ENCODE data around the gene CDH4.

CDH4 gene

DNA sequence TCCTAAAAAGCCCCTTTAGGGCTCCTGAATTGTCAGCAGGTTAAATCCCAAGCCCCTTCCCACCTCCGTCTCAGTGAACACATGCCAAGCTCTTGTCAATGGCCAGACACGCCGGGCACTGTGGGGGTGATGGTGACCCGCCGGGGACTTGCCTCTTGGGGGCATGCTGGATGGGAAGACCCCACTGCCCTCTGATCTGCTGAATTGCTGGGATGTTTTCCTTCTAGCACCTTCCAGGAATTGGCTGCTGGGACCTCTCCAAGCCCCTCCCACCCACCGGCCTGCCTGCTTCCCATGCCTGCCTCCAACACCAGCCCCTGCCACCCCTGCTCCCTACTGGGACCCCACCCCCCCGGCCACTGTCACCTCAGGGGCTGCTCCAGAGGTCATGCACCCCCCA, 345.9 kb downstream of the CDH4 start:
- H3K4me1 ChIP-seq (ENCODE audit: insufficient read depth, low read length) = no peaks in the 10 kb centered on the region
- TF ChIP-seq CTCF (IDR thresholded peaks at IDR 0.05; ENCODE audit: borderline replicate concordance, extremely low read depth, low read length, poor library complexity, severe bottlenecking) (no peak), EZH2 (IDR thresholded peaks at IDR 0.05; ENCODE audit: borderline replicate concordance, low read depth, low read length, severe bottlenecking) (no peak)
- no peaks in the 10 kb centered on the region for H3K36me3 ChIP-seq (ENCODE audit: insufficient read depth, low read length)
- peaks cover 9% of the 10 kb centered on the region for H3K9me3 ChIP-seq (ENCODE audit: insufficient read depth, low read length, severe bottlenecking)
- DNase-seq (no peak), ATAC-seq (ENCODE audit: insufficient read depth, low read depth) (no peak)
- no peaks in the 10 kb centered on the region for H3K27me3 ChIP-seq (ENCODE audit: insufficient read depth, low read length, poor library complexity)
- no peak overlapping the region for H3K4me3 ChIP-seq (ENCODE audit: low read depth in 1 of 2, low read length in 2 of 2)
- no peak overlapping the region for H3K9ac ChIP-seq (ENCODE audit: low read depth, low read length)
- H4K20me1 ChIP-seq (ENCODE audit: insufficient read depth, low read length) = no peaks in the 10 kb centered on the region
- H3K79me2 ChIP-seq (ENCODE audit: insufficient read depth, low read length) = no peaks in the 10 kb centered on the region
- H3K4me2 ChIP-seq (ENCODE audit: insufficient read depth, low read length) = no peak overlapping the region
- no peak overlapping the region for H3K27ac ChIP-seq (ENCODE audit: low read length)
- H2AFZ ChIP-seq (ENCODE audit: low read depth, low read length) = no peak overlapping the region

DNA sequence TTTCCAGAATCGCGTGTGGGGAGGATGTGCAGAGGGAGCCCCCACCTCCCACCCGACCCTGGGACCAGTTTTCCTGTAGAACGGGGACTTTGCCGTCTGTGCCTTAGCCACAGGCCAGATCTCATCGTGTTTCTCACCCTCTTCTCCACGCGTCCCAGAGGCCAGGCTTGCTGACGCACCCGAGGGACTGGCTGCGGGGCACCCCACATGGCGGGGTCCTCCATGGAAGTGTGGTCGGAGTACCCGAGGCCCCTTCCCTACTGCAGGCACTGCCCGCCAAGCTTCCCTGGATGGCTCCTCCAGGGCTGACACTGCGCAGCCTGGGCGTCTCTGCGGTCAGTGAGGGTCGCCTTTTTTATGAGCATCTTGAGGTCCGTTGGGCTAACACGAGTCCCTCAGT, 346.5 kb downstream of the CDH4 start:
- Histone ChIP-seq H3K27ac (ENCODE audit: low read length) (no peak overlapping the region), H3K9me3 (ENCODE audit: insufficient read depth, low read length, severe bottlenecking) (peaks cover 9% of the 10 kb centered on the region), H3K4me1 (ENCODE audit: insufficient read depth, low read length) (no peaks in the 10 kb centered on the region), H2AFZ (ENCODE audit: low read depth, low read length) (no peak overlapping the region), H4K20me1 (ENCODE audit: insufficient read depth, low read length) (no peaks in the 10 kb centered on the region), H3K27me3 (ENCODE audit: insufficient read depth, low read length, poor library complexity) (no peaks in the 10 kb centered on the region), H3K4me2 (ENCODE audit: insufficient read depth, low read length) (no peak overlapping the region), H3K9ac (ENCODE audit: low read depth, low read length) (no peak overlapping the region), H3K36me3 (ENCODE audit: insufficient read depth, low read length) (no peaks in the 10 kb centered on the region), H3K79me2 (ENCODE audit: insufficient read depth, low read length) (no peaks in the 10 kb centered on the region), H3K4me3 (ENCODE audit: low read depth in 1 of 2, low read length in 2 of 2) (no peak overlapping the region)
- ATAC-seq (ENCODE audit: insufficient read depth, low read depth) = no peak
- TF ChIP-seq CTCF (IDR thresholded peaks at IDR 0.05; ENCODE audit: borderline replicate concordance, extremely low read depth, low read length, poor library complexity, severe bottlenecking) (no peak), EZH2 (IDR thresholded peaks at IDR 0.05; ENCODE audit: borderline replicate concordance, low read depth, low read length, severe bottlenecking) (no peak)
- DNase-seq = no peak

GRCh38 chr20:61599061-61599531, 347.0 kb downstream of the CDH4 start:
- no peak for ATAC-seq (ENCODE audit: insufficient read depth, low read depth)
- H3K4me3 ChIP-seq (ENCODE audit: low read depth in 1 of 2, low read length in 2 of 2) = no peak overlapping the region
- no peaks in the 10 kb centered on the region for H4K20me1 ChIP-seq (ENCODE audit: insufficient read depth, low read length)
- no peaks in the 10 kb centered on the region for H3K4me1 ChIP-seq (ENCODE audit: insufficient read depth, low read length)
- H3K4me2 ChIP-seq (ENCODE audit: insufficient read depth, low read length) = no peak overlapping the region
- no peaks in the 10 kb centered on the region for H3K27me3 ChIP-seq (ENCODE audit: insufficient read depth, low read length, poor library complexity)
- TF ChIP-seq EZH2 (IDR thresholded peaks at IDR 0.05; ENCODE audit: borderline replicate concordance, low read depth, low read length, severe bottlenecking) (no peak), CTCF (IDR thresholded peaks at IDR 0.05; ENCODE audit: borderline replicate concordance, extremely low read depth, low read length, poor library complexity, severe bottlenecking) (peak; percentile 41)
- DNase-seq = no peak
- peaks cover 9% of the 10 kb centered on the region for H3K9me3 ChIP-seq (ENCODE audit: insufficient read depth, low read length, severe bottlenecking)
- H2AFZ ChIP-seq (ENCODE audit: low read depth, low read length) = no peak overlapping the region
- H3K9ac ChIP-seq (ENCODE audit: low read depth, low read length) = no peak overlapping the region
- H3K27ac ChIP-seq (ENCODE audit: low read length) = no peak overlapping the region
- H3K79me2 ChIP-seq (ENCODE audit: insufficient read depth, low read length) = no peaks in the 10 kb centered on the region
- H3K36me3 ChIP-seq (ENCODE audit: insufficient read depth, low read length) = no peaks in the 10 kb centered on the region

DNA sequence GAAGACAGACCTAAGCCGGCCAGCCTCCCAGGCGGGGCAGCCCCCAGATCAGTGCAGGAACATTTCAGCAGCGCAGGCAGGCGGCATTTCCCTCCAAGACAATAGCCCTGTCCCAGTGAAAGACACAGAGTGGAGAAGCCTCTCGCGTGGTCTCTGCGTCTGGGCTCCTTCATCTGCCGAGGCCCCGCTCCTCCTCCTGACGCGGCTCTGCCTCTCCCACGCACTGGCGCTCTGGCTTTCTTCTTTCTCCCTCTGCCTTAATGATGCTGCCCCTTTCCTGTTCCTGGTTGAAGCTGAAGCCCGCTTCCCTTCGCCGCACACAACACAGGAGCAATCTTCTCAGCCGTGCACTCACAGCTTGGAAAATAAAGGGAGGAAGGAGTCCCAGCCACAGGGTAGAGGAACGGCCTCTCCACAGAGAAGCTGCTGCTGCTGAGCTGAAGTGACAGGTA, 347.5 kb downstream of the CDH4 start:
- Histone ChIP-seq H4K20me1 (ENCODE audit: insufficient read depth, low read length) (no peaks in the 10 kb centered on the region), H3K27me3 (ENCODE audit: insufficient read depth, low read length, poor library complexity) (no peaks in the 10 kb centered on the region), H3K4me1 (ENCODE audit: insufficient read depth, low read length) (no peaks in the 10 kb centered on the region), H3K36me3 (ENCODE audit: insufficient read depth, low read length) (no peaks in the 10 kb centered on the region), H2AFZ (ENCODE audit: low read depth, low read length) (no peak overlapping the region), H3K27ac (ENCODE audit: low read length) (no peak overlapping the region), H3K9me3 (ENCODE audit: insufficient read depth, low read length, severe bottlenecking) (peaks cover 9% of the 10 kb centered on the region), H3K79me2 (ENCODE audit: insufficient read depth, low read length) (no peaks in the 10 kb centered on the region), H3K4me3 (ENCODE audit: low read depth in 1 of 2, low read length in 2 of 2) (no peak overlapping the region), H3K9ac (ENCODE audit: low read depth, low read length) (no peak overlapping the region), H3K4me2 (ENCODE audit: insufficient read depth, low read length) (no peak overlapping the region)
- ATAC-seq (ENCODE audit: insufficient read depth, low read depth) (no peak), DNase-seq (no peak)
- TF ChIP-seq EZH2 (IDR thresholded peaks at IDR 0.05; ENCODE audit: borderline replicate concordance, low read depth, low read length, severe bottlenecking) (no peak), CTCF (IDR thresholded peaks at IDR 0.05; ENCODE audit: borderline replicate concordance, extremely low read depth, low read length, poor library complexity, severe bottlenecking) (no peak)
